D721Med (cell line): ENCODE results near the gene INPP4B.

ENCODE experiments used
- DNase-seq: peaks from one replicate; pipeline ENCODE4 v3.0.0; 2011; ENCODE audit warnings: low spot score; ENCODE audit not compliant: insufficient read length
- FAIRE-seq: peaks from 2 replicates; lab custom pipeline; 2011; peaks lifted over from hg19 to GRCh38; lab: Jason Lieb, UNC
- TF ChIP-seq, protein P1 (sequence below): IDR thresholded peaks from 2 replicates; pipeline ENCODE4 v1.5.1; 2012; ENCODE audit warnings: mild to moderate bottlenecking, control low read depth; ENCODE audit not compliant: insufficient read depth; ENCODE audit errors: missing control alignments

The INPP4B gene

DNA sequence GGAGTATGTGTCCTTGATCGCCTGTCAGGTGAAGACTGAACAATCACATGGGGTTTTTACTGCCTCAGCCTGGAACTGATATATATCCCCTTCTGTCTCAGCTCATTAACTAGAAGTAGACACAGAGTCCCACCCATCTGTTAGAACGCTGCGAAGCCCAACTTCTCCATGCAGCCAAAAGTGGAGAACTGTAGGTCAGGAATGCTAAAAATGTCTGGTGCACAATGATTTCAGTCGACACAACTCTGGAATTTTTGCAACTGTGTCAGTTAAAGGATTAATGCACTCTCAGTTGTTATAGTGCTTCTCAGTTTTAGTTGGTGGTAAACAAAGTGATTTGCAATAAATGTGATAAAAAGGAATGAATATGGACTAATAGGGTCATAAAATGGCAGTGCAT, 287.2 kb downstream of the INPP4B start:
- TF ChIP-seq, protein P1, sequence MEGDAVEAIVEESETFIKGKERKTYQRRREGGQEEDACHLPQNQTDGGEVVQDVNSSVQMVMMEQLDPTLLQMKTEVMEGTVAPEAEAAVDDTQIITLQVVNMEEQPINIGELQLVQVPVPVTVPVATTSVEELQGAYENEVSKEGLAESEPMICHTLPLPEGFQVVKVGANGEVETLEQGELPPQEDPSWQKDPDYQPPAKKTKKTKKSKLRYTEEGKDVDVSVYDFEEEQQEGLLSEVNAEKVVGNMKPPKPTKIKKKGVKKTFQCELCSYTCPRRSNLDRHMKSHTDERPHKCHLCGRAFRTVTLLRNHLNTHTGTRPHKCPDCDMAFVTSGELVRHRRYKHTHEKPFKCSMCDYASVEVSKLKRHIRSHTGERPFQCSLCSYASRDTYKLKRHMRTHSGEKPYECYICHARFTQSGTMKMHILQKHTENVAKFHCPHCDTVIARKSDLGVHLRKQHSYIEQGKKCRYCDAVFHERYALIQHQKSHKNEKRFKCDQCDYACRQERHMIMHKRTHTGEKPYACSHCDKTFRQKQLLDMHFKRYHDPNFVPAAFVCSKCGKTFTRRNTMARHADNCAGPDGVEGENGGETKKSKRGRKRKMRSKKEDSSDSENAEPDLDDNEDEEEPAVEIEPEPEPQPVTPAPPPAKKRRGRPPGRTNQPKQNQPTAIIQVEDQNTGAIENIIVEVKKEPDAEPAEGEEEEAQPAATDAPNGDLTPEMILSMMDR: no peak
- FAIRE-seq (no peak), DNase-seq (no peak)

DNA sequence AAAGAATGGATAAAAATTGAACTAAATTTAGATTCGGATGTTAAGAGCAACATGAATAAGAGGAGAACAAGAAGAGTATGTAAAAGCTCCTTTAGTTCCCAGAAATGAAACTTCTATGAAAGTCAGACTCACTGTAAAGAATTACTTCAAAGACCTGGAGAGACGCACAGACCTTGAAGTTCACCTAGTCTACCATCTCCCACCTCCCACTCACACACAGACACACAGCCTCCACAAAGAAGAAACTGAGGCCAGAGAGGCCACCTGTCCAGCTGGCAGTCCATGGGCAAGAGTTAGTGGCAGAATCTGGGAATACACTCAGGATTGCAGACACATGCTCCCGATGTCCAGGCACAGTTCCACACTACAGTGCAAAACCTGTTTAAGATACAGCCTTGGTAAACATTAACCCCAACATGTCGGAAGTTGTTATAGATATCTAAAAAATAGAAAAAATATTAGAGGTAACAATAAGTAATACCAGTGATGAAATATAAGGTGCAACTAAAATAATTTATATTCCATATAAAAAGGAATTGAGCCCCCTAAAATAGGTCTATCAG, 288.8 kb downstream of the INPP4B start:
- no peak for FAIRE-seq
- no peak for DNase-seq
- TF ChIP-seq, protein P1: no peak

DNA sequence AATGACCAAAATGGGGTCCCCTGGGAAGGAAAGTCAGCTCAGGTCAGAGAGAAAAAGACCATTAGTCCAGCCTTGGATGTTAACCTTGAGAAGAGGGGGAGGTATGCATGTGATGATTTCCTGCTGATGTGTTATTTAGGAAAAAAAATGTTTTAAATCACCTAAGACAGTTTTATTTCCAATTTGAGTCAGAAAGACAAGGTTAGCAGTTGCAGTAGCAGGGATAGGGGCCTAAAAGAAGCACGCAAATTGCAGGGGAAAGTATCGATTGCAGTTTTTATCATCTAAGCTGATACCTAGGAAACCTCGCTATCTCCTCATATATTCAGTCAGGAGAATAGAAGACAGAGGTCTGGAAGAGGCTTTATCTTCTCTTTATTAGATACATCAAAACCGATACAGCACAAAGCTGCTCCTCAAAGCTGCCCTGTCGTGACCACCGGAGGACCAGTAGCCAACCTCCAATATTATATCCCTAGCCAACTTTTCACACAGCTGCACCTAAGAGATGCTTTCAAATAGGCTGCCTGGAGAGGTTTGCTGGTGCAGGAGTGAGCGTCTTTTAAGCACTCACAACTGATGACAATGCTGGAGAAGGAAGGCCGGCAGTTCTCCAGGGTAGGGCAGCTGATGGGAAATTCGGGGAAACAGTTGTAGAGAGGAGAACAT, 289.4 kb downstream of the INPP4B start:
- DNase-seq: no peak
- no peak for FAIRE-seq
- TF ChIP-seq, protein P1: no peak

DNA sequence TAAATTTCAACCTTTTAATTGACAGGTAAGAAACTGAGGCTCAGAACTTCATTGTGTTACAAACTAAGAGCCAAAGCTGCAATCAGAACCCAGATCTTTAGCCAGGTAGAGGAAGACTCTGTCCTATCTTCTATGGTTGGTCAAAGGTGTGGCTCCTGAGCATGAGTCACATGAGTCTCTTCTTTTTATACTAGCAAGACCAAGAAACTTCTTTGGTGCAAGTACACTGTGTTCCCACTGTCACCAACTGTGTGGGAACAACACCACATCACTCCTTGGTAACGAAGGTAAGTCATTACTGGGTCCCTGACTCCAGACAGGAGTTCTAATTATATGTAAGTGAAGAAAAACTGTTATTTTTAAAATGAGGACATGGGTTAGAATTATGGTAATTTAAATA, 290.1 kb downstream of the INPP4B start:
- TF ChIP-seq, protein P1: no peak
- FAIRE-seq (no peak), DNase-seq (no peak)

DNA sequence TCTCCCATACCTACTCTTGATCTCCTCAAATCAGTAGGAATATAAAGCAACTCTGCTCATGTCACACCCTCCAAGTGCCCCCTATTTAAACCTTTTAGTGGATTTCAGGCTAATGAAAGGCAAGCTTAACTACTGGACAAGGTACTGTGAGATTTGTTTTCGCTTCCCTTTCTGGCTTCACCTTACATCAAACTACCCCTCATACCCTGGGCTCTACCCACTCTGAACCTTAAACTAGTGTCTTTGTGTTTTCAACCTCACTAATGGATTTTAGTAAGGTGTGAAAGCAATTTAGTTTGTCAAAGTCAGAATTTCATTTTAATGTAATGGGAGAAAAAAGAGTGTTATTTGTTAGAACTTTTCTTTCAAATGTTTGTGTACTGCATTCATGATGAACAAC, 291.7 kb downstream of the INPP4B start:
- TF ChIP-seq, protein P1: no peak
- DNase-seq (no peak), FAIRE-seq (no peak)

DNA sequence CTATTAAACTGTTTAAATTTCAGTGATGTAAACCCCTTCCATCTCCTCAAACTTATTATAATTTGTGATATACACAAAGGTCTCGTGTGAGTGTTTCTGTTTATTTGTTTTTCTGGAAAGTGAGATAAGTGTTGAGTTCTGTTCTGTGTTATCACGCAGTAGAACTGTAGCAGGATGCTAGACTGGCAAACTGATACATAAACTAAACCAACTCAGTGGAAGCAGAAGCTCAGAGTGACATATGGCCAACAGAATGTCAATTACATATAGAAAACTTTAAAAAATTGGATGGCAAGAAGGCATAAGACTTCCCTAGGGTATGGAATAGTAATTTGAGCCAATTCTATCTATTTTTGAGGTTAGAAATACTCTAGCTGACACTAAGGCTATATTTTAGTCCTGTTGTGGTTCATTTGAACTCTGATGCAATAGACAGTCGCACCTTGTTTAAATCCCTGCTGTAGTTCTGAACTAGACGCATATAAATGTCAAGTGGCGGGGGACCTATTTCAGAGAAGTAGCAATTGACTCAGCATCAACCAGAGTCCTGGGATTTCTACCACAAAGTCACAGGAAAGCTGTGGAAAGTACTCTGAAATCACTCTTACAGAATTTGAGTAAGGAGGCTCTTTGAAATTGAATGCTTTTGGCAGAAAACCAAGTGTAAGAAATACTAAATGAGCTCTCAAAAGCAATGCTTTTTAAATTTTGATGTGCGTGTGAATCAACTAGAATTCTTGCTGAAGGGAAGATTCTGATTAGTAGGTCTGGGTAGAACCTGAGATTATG, 294.4 kb downstream of the INPP4B start:
- DNase-seq (no peak), FAIRE-seq (no peak)

More for the DNA sequence above, 294.4 kb downstream of the INPP4B start:
- TF ChIP-seq, protein P1: no peak
